HepG2 (cell line): ENCODE data around the gene SDC3. TPM values are rescaled to one million over a fixed set of nuclear protein-coding genes. Genes with fewer than 3 reads are reported as not detected.

Source experiments
- ATAC-seq: fragments of 200-7000 bp; cut with Tn5 transposase; 3 replicates; pipeline ENCODE4 v1.9.1; 2020; ENCODE audit warnings: mild to moderate bottlenecking, moderate library complexity
- BruUV-seq: library from RNA; stranded (reverse); fragments of 400-500 nt; replicated peaks from 2 replicates; lab custom pipeline; 2021; lab: Mats Ljungman, UMichigan
- CTCF ChIA-PET: fragments of 300-600 bp; formaldehyde crosslinking; extraction: SDS; loops from one replicate; lab custom pipeline; 2021; ENCODE audit warnings: low total read pairs, inconsistent platforms, low intra/inter-chr PET ratio; lab: Yijun Ruan, JAX
- POLR2A ChIA-PET: fragments of 350-600 bp; sonication (Branson Sonifier 250); formaldehyde crosslinking; loops from one replicate; lab custom pipeline; 2020; ENCODE audit warnings: antibody characterized with exemption, inconsistent platforms; lab: Yijun Ruan, JAX
- DNase-seq: peaks from one replicate; pipeline ENCODE4 v3.0.0-alpha.2; 2015; ENCODE audit warnings: low spot score
- FAIRE-seq: peaks from 3 replicates; lab custom pipeline; 2011; peaks lifted over from hg19 to GRCh38; lab: Jason Lieb, UNC
- H2AFZ ChIP-seq: one replicate; pipeline ENCODE4 v1.6.1; 2011; ENCODE audit warnings: low read length, inconsistent platforms
- H3K27ac ChIP-seq: fragments of 300-600 bp; 3 replicates; pipeline ENCODE4 v1.8.0; 2011; ENCODE audit warnings: mixed run types, mild to moderate bottlenecking, mixed read lengths, low read length, inconsistent platforms; ENCODE audit not compliant: insufficient read depth; ENCODE audit errors: extremely low read length
- H3K27me3 ChIP-seq, 2 experiments: fragments of 200-600 bp in 1 of 2; 2 replicates in 1 of 2; 3 replicates in 1 of 2; pipeline versions ENCODE4 v1.6.0 to v1.8.0; 2011; ENCODE audit warnings: low read length in 2 of 2, mild to moderate bottlenecking in 2 of 2, moderate library complexity in 2 of 2, inconsistent platforms in 1 of 2; ENCODE audit not compliant: insufficient read depth in 2 of 2, control insufficient read depth in 1 of 2
- H3K36me3 ChIP-seq, 2 experiments: fragments of 200-600 bp in 1 of 2; replicated peaks in 1 of 2; 2 replicates in 1 of 2; 3 replicates in 1 of 2; pipeline versions ENCODE4 v1.5.1 to v1.8.0; 2011; ENCODE audit warnings: low read length in 2 of 2, inconsistent platforms in 1 of 2; ENCODE audit not compliant: insufficient read depth in 2 of 2, control insufficient read depth in 1 of 2
- H3K4me1 ChIP-seq: 2 replicates; pipeline ENCODE4 v1.5.1; 2012; ENCODE audit warnings: low read length, inconsistent platforms; ENCODE audit not compliant: insufficient read depth
- H3K4me2 ChIP-seq: 2 replicates; pipeline ENCODE4 v1.6.0; 2011; ENCODE audit warnings: low read depth, low read length, inconsistent platforms
- H3K4me3 ChIP-seq, 3 experiments: fragments of 200-600 bp in 1 of 3; sonication (generic), shearing (Covaris generic) in 1 of 3; replicated peaks in 1 of 3; 2 replicates each; pipeline ENCODE4 v1.5.1; 2011 to 2016; ENCODE audit warnings: low read length in 3 of 3, inconsistent platforms in 2 of 3, low read depth in 2 of 3, mild to moderate bottlenecking in 2 of 3, control low read depth in 1 of 3, mixed read lengths in 1 of 3; ENCODE audit not compliant: insufficient read depth in 1 of 3
- H3K79me2 ChIP-seq: one replicate; pipeline ENCODE4 v1.6.1; 2011; ENCODE audit warnings: low read length, inconsistent platforms; ENCODE audit not compliant: insufficient read depth
- H3K9ac ChIP-seq: 2 replicates; pipeline ENCODE4 v1.6.0; 2011; ENCODE audit warnings: mild to moderate bottlenecking, low read depth, low read length, inconsistent platforms; ENCODE audit not compliant: insufficient read depth
- H3K9me3 ChIP-seq: 2 replicates; pipeline ENCODE4 v1.5.1; 2012; ENCODE audit warnings: mild to moderate bottlenecking, low read length
- H4K20me1 ChIP-seq: 2 replicates; pipeline ENCODE4 v1.6.0; 2011; ENCODE audit warnings: inconsistent platforms, mild to moderate bottlenecking, low read length, moderate library complexity; ENCODE audit not compliant: insufficient read depth
- IKZF4 ChIP-seq: sonication (generic); formaldehyde crosslinking; IDR thresholded peaks from 2 replicates; pipeline ENCODE4 v1.5.1; 2020; ENCODE audit warnings: borderline replicate concordance, mild to moderate bottlenecking, low read depth, missing genetic modification reagents; ENCODE audit errors: not compliant biosample characterization
- MNT ChIP-seq: fragments of 450-650 bp; IDR thresholded peaks from 2 replicates; pipeline ENCODE4 v1.6.1; 2016
- MYPOP ChIP-seq: sonication (generic); formaldehyde crosslinking; IDR thresholded peaks from 2 replicates; pipeline ENCODE4 v1.8.1; 2023; ENCODE audit warnings: mild to moderate bottlenecking, moderate library complexity, missing genetic modification reagents
- TMF1 ChIP-seq: sonication (generic); formaldehyde crosslinking; IDR thresholded peaks from 2 replicates; pipeline ENCODE4 v1.8.1; 2022; ENCODE audit warnings: low read depth, missing genetic modification reagents
- WGBS: methylation state at CpG from one replicate; pipeline ENCODE4 v1.1.6; 2017; ENCODE audit warnings: low lambda C conversion rate; 5-methylcytosine and 5-hydroxymethylcytosine counted together
- in situ Hi-C: cut with HindIII; loops from 2 replicates; pipeline ENCODE4 v1.10.0; 2017; ENCODE audit warnings: low pct_unique_long_range_greater_than_20kb; ENCODE audit not compliant: extremely low pct_ligation_motif_present
- intact Hi-C: fragments of 100-400 bp; cut with micrococcal nuclease; formaldehyde crosslinking; loops from one replicate; pipeline ENCODE4 v1.10.0; 2022; ENCODE audit not compliant: unreplicated experiment
- polyA plus RNA-seq, 8 experiments: library from polyadenylated mRNA; depleted of rRNA in 3 of 8; stranded (reverse) in 7 of 8; unstranded in 1 of 8; fragments of >200 nt; fragmentation: Illumina TruSeq in 4 of 8; extraction: Trizol in 4 of 8; gene quantifications; 2 replicates each; pipeline versions ENCODE4 v1.2.1 to v1.2.3, GENCODE V29; 2011 to 2016; ENCODE audit warnings: low read depth in 4 of 8, missing spikeins in 1 of 8, mixed read lengths in 1 of 8; ENCODE audit not compliant: insufficient read depth in 1 of 8
- total RNA-seq, 5 experiments: library from RNA; depleted of rRNA; stranded (reverse); fragments of >200 nt; fragmentation: Illumina TruSeq; extraction: Trizol; gene quantifications; 2 replicates each; pipeline ENCODE4 v1.2.3, GENCODE V29; 2016; ENCODE audit warnings: low read depth in 1 of 5

The SDC3 gene
- total and polyA plus RNA-seq, 2 of the 13 experiments (the other 11 are each of a cell fraction or from before 2014, with no cell fraction given), result 0.49 to 0.84 TPM

DNA sequence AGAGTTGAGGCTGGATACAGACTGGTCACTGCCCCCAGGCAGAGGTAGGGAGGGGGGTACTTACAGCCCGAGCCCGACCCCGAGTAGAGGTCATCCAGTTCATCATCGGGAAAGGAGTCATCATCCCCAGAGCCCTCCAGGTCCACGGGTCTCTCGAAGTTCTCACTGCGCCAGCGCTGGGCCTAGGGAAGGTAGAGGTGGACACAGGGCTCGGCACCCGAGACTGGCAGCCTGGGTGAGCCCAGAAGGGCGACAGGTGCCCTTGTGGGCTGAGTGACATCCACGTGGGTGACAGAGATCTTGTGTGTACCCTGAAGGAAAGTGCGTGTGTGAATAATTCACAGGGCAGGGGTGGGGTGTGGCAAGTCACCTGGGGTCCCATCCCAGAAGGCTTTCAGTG is 30.0 kb downstream of the SDC3 start:
- intact Hi-C loops, result no loop called here
- H4K20me1 ChIP-seq, result no peaks in the 10 kb centered on the region

More for the DNA sequence above, 30.0 kb downstream of the SDC3 start:
- ChIA-PET CTCF (no interaction called here), POLR2A (no interaction called here)
- no peak overlapping the region for H2AFZ ChIP-seq
- in situ Hi-C loops, result no loop called here
- no peak overlapping the region for H3K4me3 ChIP-seq
- no peak for ATAC-seq
- TF ChIP-seq MYPOP (CRISPR knock-in tag), result no peak
- no peak for TF ChIP-seq TMF1 (CRISPR knock-in tag)
- TF ChIP-seq IKZF4, result no peak
- 0 out of 2 replicates have a peak, but pooled peaks have one; percentile 13 for TF ChIP-seq MNT
- no peaks in the 10 kb centered on the region for H3K4me1 ChIP-seq
- H3K4me2 ChIP-seq, result no peak overlapping the region
- no peaks in the 10 kb centered on the region for H3K79me2 ChIP-seq
- DNase-seq, result no peak
- H3K9me3 ChIP-seq, result no peaks in the 10 kb centered on the region
- H3K9ac ChIP-seq, result no peak overlapping the region
- no TSS peak for BruUV-seq
- H3K27me3 ChIP-seq, result peaks cover 0 to 23% of the 10 kb centered on the region in 2 experiments; a peak in 3 of 5 replicates
- H3K36me3 ChIP-seq, result no peaks in the 10 kb centered on the region
- no peak for FAIRE-seq
- WGBS, result 20% methylated on average over 12 of the region's 13 CpGs
- H3K27ac ChIP-seq, result no peak overlapping the region
